ENCODE results near the gene GPR137C. TPM values are rescaled to one million over a fixed set of nuclear protein-coding genes. Genes with fewer than 3 reads are reported as not detected.

Gene GPR137C
- 0.26 and 0.97 TPM in 2 replicates for total RNA-seq

DNA sequence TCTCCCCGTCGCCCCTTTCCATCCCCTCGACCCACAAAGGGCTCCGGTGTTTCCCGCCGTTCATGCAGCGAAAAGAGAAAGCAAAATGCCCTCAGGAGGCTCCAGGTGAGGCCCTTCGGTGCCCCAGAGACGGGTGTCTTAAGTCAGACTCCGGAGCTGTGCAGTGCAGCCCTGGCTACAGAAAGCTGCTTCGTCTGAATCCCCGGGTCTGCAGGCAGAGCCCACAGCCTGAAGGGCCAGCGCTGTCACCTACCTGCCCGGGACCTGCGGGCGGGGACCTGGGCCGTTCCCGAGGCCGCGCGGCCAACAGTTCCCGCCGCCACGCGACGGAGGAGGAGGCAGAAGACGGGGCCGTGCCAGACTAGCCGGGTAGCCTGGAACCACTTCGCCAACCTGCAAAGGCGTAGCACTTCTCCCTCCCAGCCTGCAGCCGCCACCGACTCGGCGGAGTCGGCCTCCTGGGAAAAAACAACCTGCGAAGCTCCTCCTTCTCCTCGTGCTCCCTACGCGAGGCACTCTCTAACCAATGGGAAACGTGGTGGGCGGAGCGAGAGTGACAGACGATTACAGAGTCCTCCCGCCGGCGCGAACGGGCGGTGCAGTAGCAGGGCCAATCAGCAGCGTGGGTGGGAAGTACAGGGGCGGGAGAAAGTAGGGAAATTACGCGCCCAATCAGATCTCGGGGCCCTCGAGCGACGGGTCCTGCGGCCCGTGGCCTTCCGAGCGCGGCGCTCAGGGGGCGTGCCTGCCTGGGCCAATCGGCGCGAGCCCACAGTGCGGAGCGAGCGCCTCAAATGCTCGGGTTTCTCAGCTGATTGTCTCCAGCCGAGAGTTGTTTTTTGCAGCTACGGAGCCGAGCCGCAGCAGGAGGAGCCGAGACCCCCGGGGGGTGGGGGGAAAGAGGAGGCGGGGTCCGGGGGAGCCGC, at the start of gene GPR137C, which contains the start of gene TXNDC16:
Gene GPR137C, plus strand, starts transcription at position 774 of the 926 bp plus-strand sequence. CDS start 312 bp downstream, outside the sequence.
Gene TXNDC16, minus strand, starts transcription at position 443 of the 926 bp plus-strand sequence. CDS start 8,948 bp downstream, outside the sequence.

Other genes with a start within 250 kb of the GPR137C start
- 17.9 and 33.3 TPM in 2 replicates for gene PTGER2, start 238.5 kb upstream of the GPR137C start, total RNA-seq
- gene TXNDC16, start 331 bp upstream of the GPR137C start, total RNA-seq = 6.9 and 9.0 TPM in 2 replicates
- 83.4 and 84.5 TPM in 2 replicates for gene ERO1A, start 142.7 kb downstream of the GPR137C start, total RNA-seq
- gene PSMC6, start 154.4 kb downstream of the GPR137C start, total RNA-seq = 105 and 126 TPM in 2 replicates
- gene STYX, start 177.3 kb downstream of the GPR137C start, total RNA-seq = 35.7 and 36.7 TPM in 2 replicates
- gene GNPNAT1, start 238.8 kb downstream of the GPR137C start, total RNA-seq = 45.6 and 53.9 TPM in 2 replicates

Measured in articular chondrocyte of knee joint (primary cell).